Sigmoid colon (tissue), 7 donors: ENCODE data around the gene MOB1A. TPM values are rescaled to one million over a fixed set of nuclear protein-coding genes. Genes with fewer than 3 reads are reported as not detected.

ENCODE experiments used
- DNase-seq: peaks from one replicate; pipeline ENCODE4 v3.0.0-alpha.2; 2019
- H3K27ac ChIP-seq, 4 donors: fragments of 200-600 bp; sonication (generic); one replicate each; pipeline ENCODE4 v1.5.1; 2016 to 2019; ENCODE audit warnings: mild to moderate bottlenecking in 1 of 4
- H3K27me3 ChIP-seq, 3 donors: fragments of 200-600 bp; sonication (generic); one replicate each; pipeline ENCODE4 v1.5.1; 2019; ENCODE audit warnings: mild to moderate bottlenecking in 1 of 3
- H3K36me3 ChIP-seq, 4 donors: fragments of 200-600 bp; sonication (generic); one replicate each; pipeline ENCODE4 v1.5.1; 2016 to 2019
- H3K4me1 ChIP-seq, 4 donors: fragments of 200-600 bp; sonication (generic); one replicate each; pipeline ENCODE4 v1.5.1; 2017 to 2019
- H3K4me3 ChIP-seq, 4 donors: fragments of 200-600 bp; sonication (generic); one replicate each; pipeline ENCODE4 v1.5.1; 2017 to 2019; ENCODE audit warnings: mild to moderate bottlenecking in 2 of 4, moderate library complexity in 1 of 4
- H3K9me3 ChIP-seq, 4 donors: fragments of 200-600 bp in 3 of 4; sonication (generic) in 3 of 4; one replicate each; pipeline versions ENCODE4 v1.5.1 to v1.6.1; 2013 to 2019
- CTCF ChIP-seq, 4 experiments: fragments of 450-650 bp in 3 of 4; fragments of 200-600 bp in 1 of 4; IDR thresholded peaks; one replicate each; pipeline ENCODE4 v1.5.1; 2016 to 2019; ENCODE audit warnings: antibody characterized with exemption in 4 of 4, mild to moderate bottlenecking in 3 of 4, moderate library complexity in 2 of 4
- EP300 ChIP-seq, 4 donors: sonication (generic); formaldehyde crosslinking; IDR thresholded peaks; one replicate each; pipeline ENCODE4 v1.6.1; 2017; ENCODE audit warnings: antibody characterized with exemption in 4 of 4
- POLR2A ChIP-seq, 2 donors: fragments of 450-650 bp; IDR thresholded peaks; one replicate each; pipeline ENCODE4 v1.6.1; 2016; ENCODE audit warnings: antibody characterized with exemption in 2 of 2, mild to moderate bottlenecking in 2 of 2, moderate library complexity in 2 of 2
- POLR2AphosphoS5 ChIP-seq, 4 donors: sonication (generic); formaldehyde crosslinking; IDR thresholded peaks; one replicate each; pipeline ENCODE4 v1.6.1; 2017; ENCODE audit warnings: antibody characterized with exemption in 4 of 4
- WGBS, 2 donors: extraction: QIAGEN DNeasy Blood & Tissue Kit; methylation state at CpG; one replicate each; pipeline ENCODE4 v1.1.7; 2013; 5-methylcytosine and 5-hydroxymethylcytosine counted together
- intact Hi-C: fragments of 100-400 bp; cut with DNase I; formaldehyde crosslinking; loops from one replicate; pipeline ENCODE4 v1.15.1; 2023
- polyA plus RNA-seq, 3 donors: library from polyadenylated mRNA; stranded (reverse); fragments of 200-250 nt; gene quantifications; one replicate each; pipeline ENCODE4 v1.2.3, GENCODE V29; 2013
- total RNA-seq, 4 donors: library from RNA; depleted of rRNA; stranded (reverse); fragments of >200 nt; gene quantifications; one replicate each; pipeline ENCODE4 v1.1.0, GENCODE V29; 2016
- donor health status: healthy with polysubstance abuse.
- donor health status: Bipolar disorder and iron deficiency.
- donor health status: healthy.

The MOB1A gene
- total and polyA plus RNA-seq, 7 donors = 51.1 to 108 (median 85.1) TPM

GRCh38 chr2:74205596-74205995 lies 26.9 kb upstream of the MOB1A start:
- Histone ChIP-seq H3K27me3 (no peaks in the 10 kb centered on the region), H3K36me3 (no peaks in the 10 kb centered on the region), H3K4me1 (peaks cover 0 to 3% (median 0%) of the 10 kb centered on the region in 4 donors), H3K27ac (no peak overlapping the region), H3K4me3 (no peak overlapping the region), H3K9me3 (no peaks in the 10 kb centered on the region)
- 9 to 24% methylated on average over 6 of the region's 6 CpGs for WGBS, 2 donors
- TF ChIP-seq CTCF (IDR thresholded peaks at IDR 0.05) (no peak), POLR2A (IDR thresholded peaks at IDR 0.05) (no peak), POLR2AphosphoS5 (IDR thresholded peaks at IDR 0.05) (no peak), EP300 (IDR thresholded peaks at IDR 0.05) (no peak)
- DNase-seq = no peak
- intact Hi-C loops = no loop called here

- no peaks in the 10 kb centered on the region for H3K36me3 ChIP-seq
- intact Hi-C loops = no loop called here
- no peaks in the 10 kb centered on the region for H3K27me3 ChIP-seq
- no peak for DNase-seq
- 38 to 70% methylated on average over 5 of the region's 5 CpGs for WGBS, 2 donors
- no peak for TF ChIP-seq POLR2A (IDR thresholded peaks at IDR 0.05)
- H3K9me3 ChIP-seq = no peaks in the 10 kb centered on the region
- no peak overlapping the region for H3K27ac ChIP-seq
- H3K4me3 ChIP-seq = no peak overlapping the region
- peaks cover 0 to 4% (median under 1%) of the 10 kb centered on the region in 4 donors for H3K4me1 ChIP-seq
Observed at GRCh38 chr2:74205113-74205512, 26.4 kb upstream of the MOB1A start.

- DNase-seq = no peak
Observed at GRCh38 chr2:74204436-74204835, 25.8 kb upstream of the MOB1A start.

GRCh38 chr2:74201596-74201995 lies 22.9 kb upstream of the MOB1A start:
- Histone ChIP-seq H3K4me1 (peaks cover 0 to 17% (median 12%) of the 10 kb centered on the region in 4 donors), H3K27me3 (no peaks in the 10 kb centered on the region), H3K27ac (peak overlapping the region in 2 of 4 donors; percentile 1 to 27), H3K4me3 (no peak overlapping the region), H3K36me3 (no peaks in the 10 kb centered on the region), H3K9me3 (no peaks in the 10 kb centered on the region)
- WGBS, 2 donors = 11 to 43% methylated on average over 1 of the region's 1 CpG
- no peak for DNase-seq
- TF ChIP-seq POLR2AphosphoS5 (IDR thresholded peaks at IDR 0.05) = peak in 3 of 4 donors; percentile 28 to 61 (median 60)
- no peak for TF ChIP-seq POLR2A (IDR thresholded peaks at IDR 0.05)
- TF ChIP-seq EP300 (IDR thresholded peaks at IDR 0.05) = no peak
- intact Hi-C loops = no loop called here

More at GRCh38 chr2:74204436-74204835, 25.8 kb upstream of the MOB1A start:
- WGBS, 2 donors = 94 to 97% methylated on average over 3 of the region's 3 CpGs
- Histone ChIP-seq H3K27me3 (no peaks in the 10 kb centered on the region), H3K9me3 (no peaks in the 10 kb centered on the region), H3K27ac (no peak overlapping the region), H3K4me1 (peaks cover 0 to 10% (median 3%) of the 10 kb centered on the region in 4 donors), H3K4me3 (no peak overlapping the region), H3K36me3 (no peaks in the 10 kb centered on the region)
- TF ChIP-seq POLR2A (IDR thresholded peaks at IDR 0.05) = no peak
- TF ChIP-seq EP300 (IDR thresholded peaks at IDR 0.05) = no peak
- no peak for TF ChIP-seq POLR2AphosphoS5 (IDR thresholded peaks at IDR 0.05)
- TF ChIP-seq CTCF (IDR thresholded peaks at IDR 0.05) = no peak
- intact Hi-C loops = no loop called here

GRCh38 chr2:74201196-74201595 lies 22.5 kb upstream of the MOB1A start:
- peak overlapping the region in 2 of 4 donors; percentile 1 to 27 for H3K27ac ChIP-seq
- DNase-seq = no peak
- peaks cover 0 to 17% (median 12%) of the 10 kb centered on the region in 4 donors for H3K4me1 ChIP-seq
- WGBS, 2 donors = 88 to 90% methylated on average over 3 of the region's 3 CpGs
- H3K27me3 ChIP-seq = no peaks in the 10 kb centered on the region
- H3K4me3 ChIP-seq = no peak overlapping the region
- TF ChIP-seq POLR2A (IDR thresholded peaks at IDR 0.05) (no peak), POLR2AphosphoS5 (IDR thresholded peaks at IDR 0.05) (no peak), CTCF (IDR thresholded peaks at IDR 0.05) (no peak), EP300 (IDR thresholded peaks at IDR 0.05) (no peak)
- no peaks in the 10 kb centered on the region for H3K36me3 ChIP-seq
- intact Hi-C loops = no loop called here
- no peaks in the 10 kb centered on the region for H3K9me3 ChIP-seq

- TF ChIP-seq CTCF (IDR thresholded peaks at IDR 0.05) (no peak), POLR2A (IDR thresholded peaks at IDR 0.05) (no peak), POLR2AphosphoS5 (IDR thresholded peaks at IDR 0.05) (no peak), EP300 (IDR thresholded peaks at IDR 0.05) (no peak)
- Histone ChIP-seq H3K4me3 (peak overlapping the region in 2 of 4 donors; percentile 69 to 71), H3K27me3 (no peaks in the 10 kb centered on the region), H3K9me3 (no peaks in the 10 kb centered on the region), H3K27ac (peak overlapping the region in 2 of 4 donors; percentile 89 to 91), H3K4me1 (peaks cover 0 to 17% (median 12%) of the 10 kb centered on the region in 4 donors), H3K36me3 (no peaks in the 10 kb centered on the region)
- no peak for DNase-seq
- intact Hi-C loops = loop anchor here (2.0 kb wide), 1 partner anchor 21 kb away; the partner anchor contains the start of gene MOB1A
- 55 to 67% methylated on average over 8 of the region's 8 CpGs for WGBS, 2 donors
Observed at GRCh38 chr2:74199871-74200305, 21.2 kb upstream of the MOB1A start.
